Uterus (tissue), 4 donors: ENCODE measurements around the gene CD59. TPM values are rescaled to one million over a fixed set of nuclear protein-coding genes. Genes with fewer than 3 reads are reported as not detected.

Experiments
- DNase-seq, 2 donors: peaks; one replicate each; pipeline ENCODE4 v3.0.0-alpha.2; 2019 to 2020
- H3K27ac ChIP-seq, 2 donors: fragments of 200-600 bp; sonication (generic); 1 replicate in 1 of 2; 2 replicates in 1 of 2; pipeline ENCODE4 v1.5.1; 2016 to 2018
- H3K27me3 ChIP-seq, 2 donors: fragments of 200-600 bp; sonication (generic); one replicate each; pipeline ENCODE4 v1.5.1; 2018 to 2019; ENCODE audit warnings: control low read depth in 1 of 2
- H3K36me3 ChIP-seq, 2 donors: fragments of 200-600 bp; sonication (generic); one replicate each; pipeline ENCODE4 v1.5.1; 2019; ENCODE audit warnings: control low read depth in 1 of 2
- H3K4me1 ChIP-seq, 2 donors: fragments of 200-600 bp; sonication (generic); one replicate each; pipeline ENCODE4 v1.5.1; 2018 to 2019; ENCODE audit warnings: control low read depth in 1 of 2
- H3K4me3 ChIP-seq, 2 donors: fragments of 200-600 bp; sonication (generic); 1 replicate in 1 of 2; 2 replicates in 1 of 2; pipeline ENCODE4 v1.5.1; 2018 to 2019; ENCODE audit warnings: mild to moderate bottlenecking in 1 of 2
- H3K9me3 ChIP-seq, 2 donors: fragments of 200-600 bp; sonication (generic); one replicate each; pipeline ENCODE4 v1.5.1; 2019; ENCODE audit warnings: control low read depth in 1 of 2
- CTCF ChIP-seq, 4 experiments: fragments of 200-600 bp in 2 of 4; fragments of 450-650 bp in 2 of 4; sonication (generic) in 2 of 4; IDR thresholded peaks; one replicate each; pipeline ENCODE4 v1.5.1; 2016 to 2019; ENCODE audit warnings: antibody characterized with exemption in 4 of 4, mild to moderate bottlenecking in 2 of 4, moderate library complexity in 1 of 4
- POLR2A ChIP-seq, 2 donors: fragments of 450-650 bp; IDR thresholded peaks; one replicate each; pipeline ENCODE4 v1.6.1; 2016; ENCODE audit warnings: antibody characterized with exemption in 2 of 2, mild to moderate bottlenecking in 1 of 2, moderate library complexity in 1 of 2
- intact Hi-C: fragments of 100-400 bp; cut with DNase I; formaldehyde crosslinking; loops from one replicate; pipeline ENCODE4 v1.15.1; 2023; ENCODE audit warnings: low total_unique reads
- total RNA-seq, 4 donors: library from RNA; depleted of rRNA in 3 of 4; stranded (reverse); fragments of >200 nt in 3 of 4; gene quantifications; one replicate each; pipeline versions ENCODE4 v1.1.0 to v1.2.4, GENCODE V29; 2014 to 2023
- donor health status: DM: yes; HTN: yes; CAD: no.

CD59 gene
- total RNA-seq, 4 donors from 2014 or later, result 221 to 621 (median 300) TPM

GRCh38 chr11:33691066-33691864, 45.0 kb downstream of the CD59 start:
- Histone ChIP-seq H3K36me3 (no peaks in the 10 kb centered on the region), H3K27ac (peak overlapping the region; percentile 86), H3K4me3 (no peak overlapping the region), H3K9me3 (no peaks in the 10 kb centered on the region), H3K27me3 (no peaks in the 10 kb centered on the region), H3K4me1 (peaks cover 0 to 10% of the 10 kb centered on the region in 2 donors)
- no peak for TF ChIP-seq CTCF (IDR thresholded peaks at IDR 0.05)
- no peak for TF ChIP-seq POLR2A (IDR thresholded peaks at IDR 0.05)
- intact Hi-C loops, result no loop called here
- DNase-seq, result no peak

GRCh38 chr11:33690290-33691065, 45.7 kb downstream of the CD59 start:
- intact Hi-C loops, result no loop called here
- Histone ChIP-seq H3K36me3 (no peaks in the 10 kb centered on the region), H3K27ac (peak overlapping the region; percentile 86), H3K9me3 (no peaks in the 10 kb centered on the region), H3K4me1 (peaks cover 0 to 10% of the 10 kb centered on the region in 2 donors), H3K4me3 (no peak overlapping the region), H3K27me3 (no peaks in the 10 kb centered on the region)
- no peak for TF ChIP-seq POLR2A (IDR thresholded peaks at IDR 0.05)
- no peak for TF ChIP-seq CTCF (IDR thresholded peaks at IDR 0.05)
- peak; percentile 64 to 76 for DNase-seq

GRCh38 chr11:33689501-33689900, 46.7 kb downstream of the CD59 start:
- intact Hi-C loops, result loop anchor here (10.0 kb wide), 1 partner anchor 525 kb away; the partner anchor contains the start of gene CSTF3
- Histone ChIP-seq H3K27me3 (no peaks in the 10 kb centered on the region), H3K36me3 (no peaks in the 10 kb centered on the region), H3K27ac (peak overlapping the region; percentile 86), H3K4me1 (peaks cover 0 to 10% of the 10 kb centered on the region in 2 donors), H3K9me3 (no peaks in the 10 kb centered on the region), H3K4me3 (no peak overlapping the region)
- DNase-seq, result no peak
- no peak for TF ChIP-seq POLR2A (IDR thresholded peaks at IDR 0.05)

- Histone ChIP-seq H3K9me3 (no peaks in the 10 kb centered on the region), H3K27me3 (no peaks in the 10 kb centered on the region), H3K4me1 (peaks cover 0 to 10% of the 10 kb centered on the region in 2 donors), H3K4me3 (no peak overlapping the region), H3K36me3 (no peaks in the 10 kb centered on the region), H3K27ac (peak overlapping the region; percentile 86)
- TF ChIP-seq CTCF (IDR thresholded peaks at IDR 0.05) (no peak), POLR2A (IDR thresholded peaks at IDR 0.05) (no peak)
- intact Hi-C loops, result loop anchor here (10.0 kb wide), 1 partner anchor 524 kb away; the partner anchor contains the start of gene CSTF3
- no peak for DNase-seq
Observed at GRCh38 chr11:33689085-33689484, 47.1 kb downstream of the CD59 start.

- Histone ChIP-seq H3K27me3 (no peaks in the 10 kb centered on the region), H3K4me1 (peaks cover 0 to 10% of the 10 kb centered on the region in 2 donors), H3K27ac (no peak overlapping the region), H3K36me3 (no peaks in the 10 kb centered on the region), H3K9me3 (no peaks in the 10 kb centered on the region), H3K4me3 (no peak overlapping the region)
- intact Hi-C loops, result loop anchor here (10.0 kb wide), 1 partner anchor 523 kb away; the partner anchor contains the start of gene CSTF3
- peak in 1 of 2 donors; percentile 56 for DNase-seq
- TF ChIP-seq POLR2A (IDR thresholded peaks at IDR 0.05) (no peak), CTCF (IDR thresholded peaks at IDR 0.05) (peak; percentile 52 to 68 (median 61))
Observed at GRCh38 chr11:33687733-33688479, 48.3 kb downstream of the CD59 start.
